NB4 (cell line): Measurements from ENCODE around the gene FRMD6.

Source experiments
- POLR2A ChIP-seq: IDR thresholded peaks from 2 replicates; pipeline ENCODE4 v1.6.1; 2011; ENCODE audit warnings: mild to moderate bottlenecking; ENCODE audit not compliant: insufficient read length; ENCODE audit errors: extremely low read depth
- TF ChIP-seq, protein P1 (sequence below): IDR thresholded peaks from one replicate; pipeline ENCODE4 v1.5.1; 2012; ENCODE audit warnings: low read depth, low read length

GRCh38 chr14:51704545-51704944 is 52.8 kb downstream of the FRMD6 start:
- TF ChIP-seq, protein P1, sequence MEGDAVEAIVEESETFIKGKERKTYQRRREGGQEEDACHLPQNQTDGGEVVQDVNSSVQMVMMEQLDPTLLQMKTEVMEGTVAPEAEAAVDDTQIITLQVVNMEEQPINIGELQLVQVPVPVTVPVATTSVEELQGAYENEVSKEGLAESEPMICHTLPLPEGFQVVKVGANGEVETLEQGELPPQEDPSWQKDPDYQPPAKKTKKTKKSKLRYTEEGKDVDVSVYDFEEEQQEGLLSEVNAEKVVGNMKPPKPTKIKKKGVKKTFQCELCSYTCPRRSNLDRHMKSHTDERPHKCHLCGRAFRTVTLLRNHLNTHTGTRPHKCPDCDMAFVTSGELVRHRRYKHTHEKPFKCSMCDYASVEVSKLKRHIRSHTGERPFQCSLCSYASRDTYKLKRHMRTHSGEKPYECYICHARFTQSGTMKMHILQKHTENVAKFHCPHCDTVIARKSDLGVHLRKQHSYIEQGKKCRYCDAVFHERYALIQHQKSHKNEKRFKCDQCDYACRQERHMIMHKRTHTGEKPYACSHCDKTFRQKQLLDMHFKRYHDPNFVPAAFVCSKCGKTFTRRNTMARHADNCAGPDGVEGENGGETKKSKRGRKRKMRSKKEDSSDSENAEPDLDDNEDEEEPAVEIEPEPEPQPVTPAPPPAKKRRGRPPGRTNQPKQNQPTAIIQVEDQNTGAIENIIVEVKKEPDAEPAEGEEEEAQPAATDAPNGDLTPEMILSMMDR, result no peak
- no peak for TF ChIP-seq POLR2A
